Esophagus squamous epithelium (tissue), 4 donors: ENCODE results near the gene PI4KA.

Source experiments
- CTCF ChIP-seq, 6 experiments: fragments of 450-650 bp in 4 of 6; fragments of 200-600 bp in 2 of 6; sonication (generic) in 2 of 6; IDR thresholded peaks; one replicate each; pipeline ENCODE4 v1.5.1; 2016 to 2019; ENCODE audit warnings: antibody characterized with exemption in 6 of 6, mild to moderate bottlenecking in 4 of 6, moderate library complexity in 4 of 6
- POLR2A ChIP-seq, 4 donors: fragments of 450-650 bp; IDR thresholded peaks; one replicate each; pipeline ENCODE4 v1.6.1; 2017; ENCODE audit warnings: antibody characterized with exemption in 4 of 4, mild to moderate bottlenecking in 4 of 4, moderate library complexity in 3 of 4

- no peak for TF ChIP-seq POLR2A (IDR thresholded peaks at IDR 0.05)
- no peak for TF ChIP-seq CTCF (IDR thresholded peaks at IDR 0.05)
These were observed 133.7 kb downstream of the PI4KA start for GRCh38 chr22:20724676-20725454.
